ENCODE results near the gene SPTB. TPM values are rescaled to one million over a fixed set of nuclear protein-coding genes. Genes with fewer than 3 reads are reported as not detected.

Gene SPTB
- total RNA-seq, 1 experiment from 2014 or later = 2.3 TPM

DNA sequence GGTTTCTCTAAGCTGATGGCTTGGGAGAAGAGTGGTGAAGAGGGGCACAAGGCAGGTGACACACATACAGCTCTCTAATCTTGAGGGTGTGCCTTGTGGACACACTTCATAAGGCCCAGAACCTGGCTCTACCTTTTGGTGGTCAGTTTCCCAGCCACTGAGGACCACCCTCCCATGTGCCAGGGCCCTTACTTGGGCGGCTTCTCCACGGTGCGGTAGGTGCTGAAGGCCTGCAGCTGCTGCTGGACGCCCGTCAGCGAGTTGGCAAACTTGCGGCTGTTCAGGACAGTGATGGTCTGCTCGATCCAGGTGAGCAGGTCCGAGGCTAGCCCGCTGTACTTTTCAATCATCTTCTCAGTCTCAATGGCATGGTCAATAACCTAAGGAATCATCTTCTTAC is 80.2 kb downstream of the SPTB start:
- Histone ChIP-seq H4K5ac (ENCODE audit: insufficient read length, low read depth, low read length) (no peak overlapping the region), H3K79me1 (ENCODE audit: insufficient read depth, low read depth, low read length, poor library complexity, severe bottlenecking) (no peaks in the 10 kb centered on the region), H2AK5ac (ENCODE audit: insufficient read length, low read length) (no peak overlapping the region), H3K27me3 (ENCODE audit: insufficient read depth, low read length) (no peaks in the 10 kb centered on the region), H3K9ac (ENCODE audit: extremely low read depth, insufficient read length, low read length) (no peak overlapping the region), H3K4me2 (ENCODE audit: insufficient read depth, insufficient read length, low read length) (no peak overlapping the region), H3K27ac (ENCODE audit: insufficient read length, low read depth, low read length) (no peak overlapping the region), H2BK20ac (ENCODE audit: low read depth, low read length, poor library complexity, severe bottlenecking) (no peak overlapping the region), H2AFZ (ENCODE audit: low read length) (no peak overlapping the region), H3K9me3 (ENCODE audit: control insufficient read depth, low read depth, low read length) (no peaks in the 10 kb centered on the region), H4K20me1 (ENCODE audit: control insufficient read depth, insufficient read depth, insufficient read length) (no peaks in the 10 kb centered on the region), H4K91ac (ENCODE audit: insufficient read length, low read depth, low read length) (no peak overlapping the region), H2BK12ac (ENCODE audit: insufficient read length, low read depth, low read length) (no peak overlapping the region), H2BK15ac (ENCODE audit: low read depth, low read length) (no peak overlapping the region), H3K56ac (ENCODE audit: insufficient read length, low read depth, low read length) (no peak overlapping the region), H3K23me2 (ENCODE audit: insufficient read length, low read depth, low read length, poor library complexity, severe bottlenecking) (no peaks in the 10 kb centered on the region), H2BK120ac (ENCODE audit: low read depth, low read length, poor library complexity, severe bottlenecking) (no peak overlapping the region), H3K4me1 (ENCODE audit: insufficient read depth, low read length) (no peaks in the 10 kb centered on the region), H3K18ac (ENCODE audit: insufficient read length, low read depth, low read length) (no peak overlapping the region), H3K4ac (ENCODE audit: low read depth, low read length) (no peak overlapping the region), H3K79me2 (ENCODE audit: insufficient read depth, low read length) (no peaks in the 10 kb centered on the region), H2BK5ac (ENCODE audit: insufficient read length, low read length) (no peak overlapping the region), H3K23ac (ENCODE audit: insufficient read length, low read depth, low read length) (no peak overlapping the region), H3K14ac (ENCODE audit: insufficient read depth, low read length) (no peak overlapping the region), H3T11ph (ENCODE audit: low read length) (no peak overlapping the region), H4K8ac (replicated peaks; ENCODE audit: insufficient read length, low read depth, low read length) (no peak overlapping the region)
- Mint-ChIP-seq H3K4me3 (no peak overlapping the region), H3K9me3 (no peaks in the 10 kb centered on the region), H3K36me3 (ENCODE audit: insufficient read depth in 1 of 3, low read depth in 3 of 3) (peaks cover 0 to 3% (median 0%) of the 10 kb centered on the region in 3 experiments; a peak in 1 of 7 replicates), H3K27me3 (ENCODE audit: low read depth) (no peaks in the 10 kb centered on the region), H3K4me1 (peaks cover 2 to 10% of the 10 kb centered on the region in 2 experiments), H3K27ac (no peak overlapping the region)
- DNase-seq = no peak
- TF ChIP-seq, protein P1, sequence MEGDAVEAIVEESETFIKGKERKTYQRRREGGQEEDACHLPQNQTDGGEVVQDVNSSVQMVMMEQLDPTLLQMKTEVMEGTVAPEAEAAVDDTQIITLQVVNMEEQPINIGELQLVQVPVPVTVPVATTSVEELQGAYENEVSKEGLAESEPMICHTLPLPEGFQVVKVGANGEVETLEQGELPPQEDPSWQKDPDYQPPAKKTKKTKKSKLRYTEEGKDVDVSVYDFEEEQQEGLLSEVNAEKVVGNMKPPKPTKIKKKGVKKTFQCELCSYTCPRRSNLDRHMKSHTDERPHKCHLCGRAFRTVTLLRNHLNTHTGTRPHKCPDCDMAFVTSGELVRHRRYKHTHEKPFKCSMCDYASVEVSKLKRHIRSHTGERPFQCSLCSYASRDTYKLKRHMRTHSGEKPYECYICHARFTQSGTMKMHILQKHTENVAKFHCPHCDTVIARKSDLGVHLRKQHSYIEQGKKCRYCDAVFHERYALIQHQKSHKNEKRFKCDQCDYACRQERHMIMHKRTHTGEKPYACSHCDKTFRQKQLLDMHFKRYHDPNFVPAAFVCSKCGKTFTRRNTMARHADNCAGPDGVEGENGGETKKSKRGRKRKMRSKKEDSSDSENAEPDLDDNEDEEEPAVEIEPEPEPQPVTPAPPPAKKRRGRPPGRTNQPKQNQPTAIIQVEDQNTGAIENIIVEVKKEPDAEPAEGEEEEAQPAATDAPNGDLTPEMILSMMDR (conservative IDR thresholded peaks at IDR 0.05) = no peak
- no CpG with 5 or more reads among the region's 10 CpGs for WGBS (ENCODE audit: extremely low coverage, insufficient read length, low lambda C conversion rate)
